ENCODE data around the gene CAMKV. TPM values are rescaled to one million over a fixed set of nuclear protein-coding genes. Genes with fewer than 3 reads are reported as not detected.
A peak's percentile ranks its signal among the peaks of the same experiment; 100 is the strongest.

CAMKV gene
- total RNA-seq, 2 experiments from 2014 or later, result 0.28 TPM; not detected in 1

DNA sequence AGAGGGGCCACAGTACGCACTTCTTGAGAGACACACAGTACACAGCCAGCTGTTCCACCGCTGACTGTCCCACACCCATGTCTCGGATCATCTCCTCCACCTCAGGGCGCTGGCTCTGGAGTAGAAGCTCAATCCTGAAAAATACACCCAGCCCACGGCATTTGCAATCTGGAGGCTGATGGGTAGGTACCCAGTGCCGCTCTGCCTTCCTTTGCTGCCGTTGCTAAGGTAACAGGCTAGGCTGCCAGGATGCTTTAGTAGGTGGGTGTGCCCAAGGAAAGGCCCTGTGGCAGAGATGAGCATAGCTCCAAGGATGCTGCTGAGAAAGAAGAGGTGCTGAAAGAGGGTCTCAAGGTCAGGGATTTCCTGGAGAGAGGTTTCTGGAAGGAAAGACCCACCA, 27.9 kb downstream of the CAMKV start:
- CTCF ChIA-PET, result interaction anchor here (4.2 kb wide), 1 partner anchor 38 kb away, joined by 103 read pairs; the partner anchor contains the start of gene INKA1
- Mint-ChIP-seq H3K27me3 (no peaks in the 10 kb centered on the region), H3K27ac (no peak overlapping the region), H3K36me3 (ENCODE audit: low read depth) (no peaks in the 10 kb centered on the region), H3K4me1 (ENCODE audit: low read depth) (no peaks in the 10 kb centered on the region), H3K9me3 (no peaks in the 10 kb centered on the region), H3K4me3 (no peak overlapping the region)
- DNase-seq (no peak), ATAC-seq (ENCODE audit: poor library complexity) (no peak)
- H3K36me3 ChIP-seq (ENCODE audit: insufficient read depth, low read length), result peaks cover 2% of the 10 kb centered on the region
- TF ChIP-seq, protein P1, sequence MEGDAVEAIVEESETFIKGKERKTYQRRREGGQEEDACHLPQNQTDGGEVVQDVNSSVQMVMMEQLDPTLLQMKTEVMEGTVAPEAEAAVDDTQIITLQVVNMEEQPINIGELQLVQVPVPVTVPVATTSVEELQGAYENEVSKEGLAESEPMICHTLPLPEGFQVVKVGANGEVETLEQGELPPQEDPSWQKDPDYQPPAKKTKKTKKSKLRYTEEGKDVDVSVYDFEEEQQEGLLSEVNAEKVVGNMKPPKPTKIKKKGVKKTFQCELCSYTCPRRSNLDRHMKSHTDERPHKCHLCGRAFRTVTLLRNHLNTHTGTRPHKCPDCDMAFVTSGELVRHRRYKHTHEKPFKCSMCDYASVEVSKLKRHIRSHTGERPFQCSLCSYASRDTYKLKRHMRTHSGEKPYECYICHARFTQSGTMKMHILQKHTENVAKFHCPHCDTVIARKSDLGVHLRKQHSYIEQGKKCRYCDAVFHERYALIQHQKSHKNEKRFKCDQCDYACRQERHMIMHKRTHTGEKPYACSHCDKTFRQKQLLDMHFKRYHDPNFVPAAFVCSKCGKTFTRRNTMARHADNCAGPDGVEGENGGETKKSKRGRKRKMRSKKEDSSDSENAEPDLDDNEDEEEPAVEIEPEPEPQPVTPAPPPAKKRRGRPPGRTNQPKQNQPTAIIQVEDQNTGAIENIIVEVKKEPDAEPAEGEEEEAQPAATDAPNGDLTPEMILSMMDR (IDR thresholded peaks at IDR 0.05), result no peak
- no peak overlapping the region for H3K4me3 ChIP-seq (ENCODE audit: low read length)
- POLR2A ChIA-PET, result interaction anchor here (2.8 kb wide), 1 partner anchor 39 kb away, joined by 11 read pairs; the partner anchor contains the start of gene INKA1
- peaks cover 3% of the 10 kb centered on the region for H3K4me1 ChIP-seq (ENCODE audit: insufficient read depth, low read length)
- no peaks in the 10 kb centered on the region for H3K9me3 ChIP-seq (ENCODE audit: control insufficient read depth in 1 of 2, insufficient read depth in 1 of 2, low read length in 2 of 2)
- no peak overlapping the region for H3K27ac ChIP-seq (ENCODE audit: low read depth in 1 of 2, low read length in 2 of 2)
- no peaks in the 10 kb centered on the region for H3K27me3 ChIP-seq (ENCODE audit: control insufficient read depth in 1 of 2, insufficient read depth in 2 of 2, low read length in 2 of 2)
- intact Hi-C loops (cut with DNase I, micrococcal nuclease), result loop anchor here in 1 of 2 experiments (5.0 kb wide), 1 partner anchor 65 kb away; no protein-coding TSS in a partner anchor

DNA sequence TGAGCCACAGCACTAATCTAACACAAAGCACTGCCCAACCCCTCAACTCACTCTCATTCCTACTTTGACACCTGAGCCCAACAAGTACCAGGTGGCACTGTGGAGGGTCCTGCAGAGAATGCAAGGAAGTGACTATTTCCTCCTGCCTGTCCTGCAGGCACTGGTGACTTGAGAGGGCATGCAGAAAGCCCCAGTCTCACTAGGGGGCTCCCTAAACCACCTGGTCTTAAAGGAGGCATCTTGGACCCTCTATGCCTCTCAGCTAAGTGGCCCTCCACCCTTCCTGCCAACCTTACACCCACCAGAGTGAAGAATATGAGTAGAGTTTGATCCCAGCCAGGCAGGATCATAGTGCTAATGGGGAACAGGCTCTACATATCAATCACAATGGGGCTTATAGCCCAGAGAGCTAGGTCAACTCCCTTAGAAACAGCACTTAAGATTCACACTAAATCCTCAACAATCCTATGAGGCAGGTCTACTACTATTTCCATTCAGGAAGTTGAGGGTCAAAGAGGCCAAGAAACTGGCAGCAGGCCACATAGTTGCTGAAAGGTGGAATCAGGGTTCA, 28.5 kb downstream of the CAMKV start:
- no peak overlapping the region for H3K27ac Mint-ChIP-seq
- no peak overlapping the region for H3K4me3 ChIP-seq (ENCODE audit: low read length)
- TF ChIP-seq, protein P1 (IDR thresholded peaks at IDR 0.05), result peak; percentile 12
- H3K36me3 Mint-ChIP-seq (ENCODE audit: low read depth), result no peaks in the 10 kb centered on the region
- no peaks in the 10 kb centered on the region for H3K27me3 Mint-ChIP-seq
- peaks cover 2% of the 10 kb centered on the region for H3K36me3 ChIP-seq (ENCODE audit: insufficient read depth, low read length)
- intact Hi-C loops (cut with DNase I, micrococcal nuclease), result loop anchor here in 1 of 2 experiments (5.0 kb wide), 1 partner anchor 66 kb away; no protein-coding TSS in a partner anchor
- H3K4me1 ChIP-seq (ENCODE audit: insufficient read depth, low read length), result peaks cover 3% of the 10 kb centered on the region
- DNase-seq, result peak in 1 of 14 experiments; percentile 15
- no peak overlapping the region for H3K27ac ChIP-seq (ENCODE audit: low read depth in 1 of 2, low read length in 2 of 2)
- H3K4me3 Mint-ChIP-seq, result no peak overlapping the region
- no peaks in the 10 kb centered on the region for H3K9me3 ChIP-seq (ENCODE audit: control insufficient read depth in 1 of 2, insufficient read depth in 1 of 2, low read length in 2 of 2)
- H3K9me3 Mint-ChIP-seq, result no peaks in the 10 kb centered on the region
- no peak for ATAC-seq (ENCODE audit: poor library complexity)
- no peaks in the 10 kb centered on the region for H3K27me3 ChIP-seq (ENCODE audit: control insufficient read depth in 1 of 2, insufficient read depth in 2 of 2, low read length in 2 of 2)
- ChIA-PET POLR2A (interaction anchor here (2.8 kb wide), 1 partner anchor 38 kb away, joined by 11 read pairs; the partner anchor contains the start of gene INKA1), CTCF (interaction anchor here (4.2 kb wide), 1 partner anchor 38 kb away, joined by 103 read pairs; the partner anchor contains the start of gene INKA1)
- no peaks in the 10 kb centered on the region for H3K4me1 Mint-ChIP-seq (ENCODE audit: low read depth)

DNA sequence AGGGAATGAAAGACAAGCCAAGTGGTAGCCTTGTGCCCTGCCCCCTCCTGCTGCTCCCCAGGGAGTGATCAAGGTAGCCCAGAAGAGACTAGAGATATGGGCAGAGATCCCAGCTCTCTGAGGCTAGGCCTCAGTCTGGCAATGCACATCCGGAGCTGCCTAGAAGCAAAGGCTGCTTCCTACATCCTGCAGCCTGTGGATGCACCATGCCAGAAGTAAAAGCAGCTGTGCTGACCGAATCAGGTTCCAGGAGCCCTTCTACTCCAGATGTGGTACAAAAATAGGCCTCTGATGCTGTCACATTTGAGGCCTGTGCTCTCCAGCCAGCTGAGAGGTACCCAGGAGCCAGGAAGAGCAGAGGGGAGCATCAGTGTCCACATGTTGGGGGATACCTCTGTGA, 29.3 kb downstream of the CAMKV start:
- Mint-ChIP-seq H3K27me3 (no peaks in the 10 kb centered on the region), H3K36me3 (ENCODE audit: low read depth) (no peaks in the 10 kb centered on the region), H3K27ac (no peak overlapping the region), H3K4me3 (no peak overlapping the region), H3K4me1 (ENCODE audit: low read depth) (no peaks in the 10 kb centered on the region), H3K9me3 (no peaks in the 10 kb centered on the region)
- TF ChIP-seq, protein P1 (IDR thresholded peaks at IDR 0.05), result no peak
- ATAC-seq (ENCODE audit: poor library complexity) (no peak), DNase-seq (no peak)
- Histone ChIP-seq H3K9me3 (ENCODE audit: control insufficient read depth in 1 of 2, insufficient read depth in 1 of 2, low read length in 2 of 2) (no peaks in the 10 kb centered on the region), H3K27ac (ENCODE audit: low read depth in 1 of 2, low read length in 2 of 2) (no peak overlapping the region), H3K36me3 (ENCODE audit: insufficient read depth, low read length) (no peaks in the 10 kb centered on the region), H3K4me3 (ENCODE audit: low read length) (no peak overlapping the region), H3K4me1 (ENCODE audit: insufficient read depth, low read length) (peaks cover 3% of the 10 kb centered on the region), H3K27me3 (ENCODE audit: control insufficient read depth in 1 of 2, insufficient read depth in 2 of 2, low read length in 2 of 2) (no peaks in the 10 kb centered on the region)
- ChIA-PET CTCF (interaction anchor here (0.8 to 4.2 kb wide), 2 partner anchors 37 to 41 kb away, joined by 3 to 103 read pairs; partner anchors contain the start of genes CDHR4 and INKA1), POLR2A (interaction anchor here (2.8 kb wide), 1 partner anchor 37 kb away, joined by 11 read pairs; the partner anchor contains the start of gene INKA1)
- intact Hi-C loops (cut with DNase I, micrococcal nuclease), result loop anchor here in 1 of 2 experiments (5.0 kb wide), 1 partner anchor 67 kb away; no protein-coding TSS in a partner anchor

Data from CD4-positive, alpha-beta T cell (primary cell).